AG04449 (cell line): Measurements from ENCODE around the gene MB21D2.

Experiments used
- CTCF ChIA-PET: fragments of 350-600 bp; formaldehyde crosslinking; extraction: SDS; loops from one replicate; lab custom pipeline; 2021; ENCODE audit warnings: antibody characterized with exemption; lab: Yijun Ruan, JAX
- POLR2A ChIA-PET: fragments of 400-600, 350-600 bp; formaldehyde crosslinking; extraction: SDS; loops from one replicate; lab custom pipeline; 2020; ENCODE audit warnings: antibody characterized with exemption, inconsistent platforms; lab: Yijun Ruan, JAX
- DNase-seq: peaks from one replicate; pipeline ENCODE4 v3.0.0-alpha.2; 2010; ENCODE audit warnings: low read depth, low spot score
- H3K4me3 ChIP-seq: 2 replicates; pipeline ENCODE4 v1.5.1; 2011; ENCODE audit warnings: low read depth, mild to moderate bottlenecking, control low read depth, low read length
- TF ChIP-seq, protein P1 (sequence below): IDR thresholded peaks from one replicate; pipeline ENCODE4 v1.5.1; 2011; ENCODE audit warnings: mild to moderate bottlenecking, moderate library complexity, low read length, control low read depth, inconsistent platforms; ENCODE audit not compliant: insufficient read depth; ENCODE audit errors: missing control alignments

Gene MB21D2

DNA sequence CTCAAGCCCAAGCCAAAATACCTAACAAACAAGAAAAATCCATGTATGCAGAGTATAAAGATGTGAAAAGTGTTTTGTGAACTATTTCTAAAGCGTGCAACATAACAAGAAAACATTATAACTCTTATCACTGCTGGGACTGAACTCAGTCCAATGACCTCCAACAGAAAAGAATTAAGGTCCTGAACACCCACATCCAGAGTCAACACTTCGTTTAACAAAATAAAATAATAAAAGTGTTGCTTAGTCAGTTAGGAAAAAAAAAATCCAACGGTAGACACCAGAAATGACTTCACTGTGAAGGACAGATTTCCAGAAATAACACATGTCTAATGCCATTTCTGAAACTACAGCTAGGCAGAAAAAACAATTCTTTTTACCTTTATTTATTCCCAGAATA, 28.0 kb downstream of the MB21D2 start:
- DNase-seq = no peak
- TF ChIP-seq, protein P1, sequence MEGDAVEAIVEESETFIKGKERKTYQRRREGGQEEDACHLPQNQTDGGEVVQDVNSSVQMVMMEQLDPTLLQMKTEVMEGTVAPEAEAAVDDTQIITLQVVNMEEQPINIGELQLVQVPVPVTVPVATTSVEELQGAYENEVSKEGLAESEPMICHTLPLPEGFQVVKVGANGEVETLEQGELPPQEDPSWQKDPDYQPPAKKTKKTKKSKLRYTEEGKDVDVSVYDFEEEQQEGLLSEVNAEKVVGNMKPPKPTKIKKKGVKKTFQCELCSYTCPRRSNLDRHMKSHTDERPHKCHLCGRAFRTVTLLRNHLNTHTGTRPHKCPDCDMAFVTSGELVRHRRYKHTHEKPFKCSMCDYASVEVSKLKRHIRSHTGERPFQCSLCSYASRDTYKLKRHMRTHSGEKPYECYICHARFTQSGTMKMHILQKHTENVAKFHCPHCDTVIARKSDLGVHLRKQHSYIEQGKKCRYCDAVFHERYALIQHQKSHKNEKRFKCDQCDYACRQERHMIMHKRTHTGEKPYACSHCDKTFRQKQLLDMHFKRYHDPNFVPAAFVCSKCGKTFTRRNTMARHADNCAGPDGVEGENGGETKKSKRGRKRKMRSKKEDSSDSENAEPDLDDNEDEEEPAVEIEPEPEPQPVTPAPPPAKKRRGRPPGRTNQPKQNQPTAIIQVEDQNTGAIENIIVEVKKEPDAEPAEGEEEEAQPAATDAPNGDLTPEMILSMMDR = no peak
- no peak overlapping the region for H3K4me3 ChIP-seq
- ChIA-PET POLR2A (interaction anchor here (0.7 to 2.0 kb wide), 4 partner anchors 8 to 708 kb away, joined by 3 to 18 read pairs (median 6); no protein-coding TSS in a partner anchor), CTCF (interaction anchor here (0.7 to 1.6 kb wide), 5 partner anchors 9 to 152 kb away, joined by 3 to 5 read pairs (median 4); no protein-coding TSS in a partner anchor)

DNA sequence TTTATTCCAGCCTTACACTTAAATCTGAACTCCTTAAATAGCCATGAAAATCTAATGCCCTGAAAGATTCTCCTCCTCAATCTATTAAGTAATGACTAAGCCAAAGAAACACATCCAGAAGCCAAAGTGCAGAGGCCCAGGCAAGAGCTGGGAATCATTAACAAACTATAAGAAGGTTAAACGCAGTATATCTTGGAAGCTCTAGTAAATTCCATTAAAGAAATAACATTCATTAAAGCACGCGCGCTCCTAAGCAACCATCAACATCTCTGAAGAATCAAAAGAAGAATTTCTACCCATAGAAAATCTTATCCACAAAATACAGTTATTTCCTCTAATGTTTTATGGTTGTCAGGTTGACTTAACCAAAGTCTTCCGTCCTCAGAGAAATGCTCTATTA, 29.5 kb downstream of the MB21D2 start:
- TF ChIP-seq, protein P1 = no peak
- DNase-seq = no peak
- CTCF ChIA-PET = interaction anchor here (1.2 to 1.4 kb wide), 2 partner anchors 11 to 14 kb away, joined by 3 to 4 read pairs; no protein-coding TSS in a partner anchor
- H3K4me3 ChIP-seq = no peak overlapping the region
- POLR2A ChIA-PET = interaction anchor here (1.7 kb wide), 1 partner anchor 9 kb away, joined by 18 read pairs; no protein-coding TSS in a partner anchor

DNA sequence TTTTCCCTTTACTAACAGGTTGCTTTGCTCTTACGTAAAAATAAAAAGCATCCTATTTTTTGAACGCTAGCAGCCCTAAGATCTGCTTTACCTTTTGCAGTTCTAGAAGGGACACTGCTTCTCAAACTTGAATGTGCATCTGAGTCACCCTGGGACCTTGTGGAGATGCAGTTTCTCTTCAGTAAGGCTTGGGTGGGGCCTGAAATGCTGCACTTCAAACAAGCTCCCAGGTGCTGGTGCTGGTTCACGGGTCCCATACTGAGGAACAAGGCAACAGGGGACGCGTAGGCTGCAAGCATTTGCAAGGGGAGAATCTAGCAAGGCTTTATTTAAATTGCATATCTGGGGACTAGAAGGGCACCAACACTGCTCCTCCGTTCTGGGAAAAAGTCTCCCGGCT, 30.0 kb downstream of the MB21D2 start:
- TF ChIP-seq, protein P1 = no peak
- no peak for DNase-seq
- CTCF ChIA-PET = interaction anchor here (2.2 kb wide), 1 partner anchor 12 kb away, joined by 5 read pairs; no protein-coding TSS in a partner anchor
- no peak overlapping the region for H3K4me3 ChIP-seq
- POLR2A ChIA-PET = no interaction called here

DNA sequence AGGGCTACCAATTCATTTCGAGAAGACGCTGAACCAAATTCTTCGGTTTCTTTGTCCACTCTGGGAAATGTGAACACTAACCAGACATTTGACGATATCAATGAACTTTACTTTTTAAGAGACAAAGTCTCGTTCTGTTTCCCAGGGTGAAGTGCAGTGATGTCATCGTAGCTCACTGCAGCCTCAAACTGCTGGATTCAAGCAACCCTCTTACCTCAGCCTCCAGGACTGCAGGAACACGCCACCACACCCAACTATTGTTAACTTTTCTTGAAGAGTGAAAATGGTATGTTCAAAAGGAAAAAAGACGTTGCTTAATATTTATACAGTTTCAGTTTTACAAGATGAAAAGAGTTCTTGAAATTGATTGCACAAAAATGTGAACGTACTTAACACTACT, 30.6 kb downstream of the MB21D2 start:
- TF ChIP-seq, protein P1 = no peak
- H3K4me3 ChIP-seq = no peak overlapping the region
- CTCF ChIA-PET = interaction anchor here (2.2 kb wide), 1 partner anchor 13 kb away, joined by 5 read pairs; no protein-coding TSS in a partner anchor
- POLR2A ChIA-PET = interaction anchor here (1.0 kb wide), 1 partner anchor 13 kb away, joined by 4 read pairs; no protein-coding TSS in a partner anchor
- DNase-seq = no peak

DNA sequence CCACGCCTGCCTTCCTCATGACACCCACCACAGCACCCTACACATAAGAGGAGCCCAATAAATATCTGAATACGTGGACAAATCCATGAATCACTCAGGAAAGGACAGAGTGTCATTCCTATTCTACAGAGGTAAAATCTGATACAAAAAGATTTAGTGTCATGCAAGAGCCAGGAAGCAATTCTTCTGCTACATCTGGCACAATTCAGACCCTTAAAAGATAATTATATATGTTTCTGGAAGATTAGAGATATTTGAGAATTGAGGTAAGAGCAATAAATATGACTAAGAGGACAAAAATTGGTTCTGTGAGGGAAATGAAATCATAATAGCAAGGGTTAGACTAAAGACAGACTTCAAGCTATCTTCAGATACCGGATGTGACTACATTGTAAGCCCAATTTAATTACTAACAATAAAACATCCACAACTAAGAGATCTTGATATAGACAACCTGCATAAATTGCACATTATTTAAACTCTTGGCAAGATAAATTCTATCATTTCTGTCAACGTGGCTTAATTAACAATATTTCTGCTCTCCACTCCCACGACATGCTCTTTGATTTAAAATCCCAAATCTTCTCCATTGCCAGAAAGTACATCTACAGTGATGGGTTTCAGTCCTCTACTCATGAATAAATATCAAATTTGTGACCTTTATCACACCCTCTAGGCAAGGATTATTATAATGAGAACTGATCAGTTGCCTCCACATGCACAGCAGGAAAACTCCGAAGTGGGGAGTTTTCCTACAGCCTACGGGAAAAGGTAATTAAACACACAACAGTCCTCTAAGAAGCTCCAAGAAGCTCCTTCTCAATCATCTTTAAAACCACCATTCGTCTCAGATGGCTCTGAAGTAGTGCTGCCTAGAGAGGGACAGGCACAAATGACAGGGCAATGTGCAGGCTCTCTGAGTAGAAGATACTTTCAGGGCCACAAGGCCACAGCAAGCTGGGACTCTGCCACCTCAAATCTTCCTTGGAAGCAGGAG, 32.6 kb downstream of the MB21D2 start:
- ChIA-PET CTCF (interaction anchor here (1.8 to 2.2 kb wide), 2 partner anchors 14 to 68 kb away, joined by 5 to 6 read pairs; no protein-coding TSS in a partner anchor), POLR2A (no interaction called here)
- DNase-seq = no peak
- TF ChIP-seq, protein P1 = no peak
- no peak overlapping the region for H3K4me3 ChIP-seq
